HG03378 (cell line): Measurements from ENCODE around the gene ZNF101.

Source experiments
- ATAC-seq: cut with Tn5 transposase; IDR thresholded peaks from one replicate; pipeline ENCODE4 v1.9.1; 2021; ENCODE audit warnings: mild to moderate bottlenecking, moderate library complexity; ENCODE audit not compliant: unreplicated experiment

The ZNF101 gene

DNA sequence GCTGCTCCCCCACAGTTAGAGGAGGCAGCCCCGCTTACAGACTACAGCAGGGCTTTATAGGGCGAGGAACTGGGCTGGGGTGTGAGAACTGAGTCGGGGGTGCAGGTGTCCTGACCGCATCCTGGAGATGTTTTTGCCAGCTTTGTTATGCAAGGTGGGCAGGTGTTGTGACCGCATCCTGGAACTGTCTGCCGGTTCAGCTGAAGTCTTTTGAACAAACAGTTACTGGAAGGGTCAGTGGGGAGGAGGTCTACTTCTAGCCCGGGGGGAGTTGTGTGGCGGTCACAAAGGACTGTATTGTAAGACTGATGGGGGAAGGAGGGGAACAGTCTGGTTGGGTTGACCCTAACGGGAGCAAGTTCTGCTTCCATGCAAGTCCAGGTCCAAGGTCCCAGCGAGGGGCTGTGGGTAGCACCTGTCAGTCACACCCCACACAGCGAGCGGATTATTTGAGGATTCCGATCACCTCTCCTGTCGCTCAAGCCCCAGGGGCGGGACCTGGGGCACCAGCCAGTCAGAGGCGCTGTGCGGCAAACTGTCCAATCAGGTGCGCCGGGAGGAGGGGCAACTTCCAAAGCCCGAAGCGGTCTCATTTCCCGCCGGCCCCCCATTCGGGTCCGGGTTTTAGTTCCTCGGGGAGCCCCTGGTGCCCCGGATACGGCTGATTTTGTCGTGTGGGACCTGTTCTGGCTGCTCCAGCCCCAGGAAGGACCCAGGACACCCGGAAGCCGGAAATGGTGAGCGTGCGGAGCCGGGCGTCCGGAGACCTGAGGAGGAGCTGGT is at the start of gene ZNF101:
Gene ZNF101 (plus strand): TSS at position 610 of the 783 bp plus-strand sequence. CDS start 125 bp downstream, at position 735.
- peak; percentile 71 for ATAC-seq

DNA sequence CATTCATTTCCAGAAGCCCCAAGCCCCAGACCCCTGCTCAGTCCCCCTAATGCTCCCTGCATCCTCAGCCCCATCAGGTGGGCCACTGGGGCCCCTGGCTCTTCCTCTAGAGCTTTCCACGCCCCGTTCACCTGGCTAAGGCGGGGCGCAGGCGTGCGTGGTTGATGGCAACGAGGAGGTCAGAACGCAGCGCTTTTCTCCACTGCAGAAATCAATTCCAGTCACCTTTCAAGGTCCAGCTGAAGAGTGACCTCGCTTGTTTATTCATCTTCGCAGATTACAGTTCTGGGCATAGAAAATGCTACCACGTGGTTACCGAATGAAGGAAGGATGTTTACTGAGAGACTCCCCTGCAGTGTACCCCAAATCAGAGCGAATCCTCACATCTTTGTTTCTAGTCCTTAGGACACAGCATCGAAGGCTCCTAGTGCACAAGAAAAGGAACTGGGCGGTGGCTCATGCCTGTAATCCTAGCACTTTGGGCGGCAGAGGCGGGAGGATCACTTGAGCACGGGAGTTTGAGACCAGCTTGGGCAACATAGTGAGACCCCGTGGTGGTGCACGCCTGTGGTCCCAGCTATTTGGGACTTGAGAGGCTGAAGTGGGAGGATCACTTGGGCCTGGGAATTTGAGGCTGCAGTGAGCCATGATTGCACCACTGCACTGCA is 49.3 kb upstream of the ZNF101 start:
- no peak for ATAC-seq

DNA sequence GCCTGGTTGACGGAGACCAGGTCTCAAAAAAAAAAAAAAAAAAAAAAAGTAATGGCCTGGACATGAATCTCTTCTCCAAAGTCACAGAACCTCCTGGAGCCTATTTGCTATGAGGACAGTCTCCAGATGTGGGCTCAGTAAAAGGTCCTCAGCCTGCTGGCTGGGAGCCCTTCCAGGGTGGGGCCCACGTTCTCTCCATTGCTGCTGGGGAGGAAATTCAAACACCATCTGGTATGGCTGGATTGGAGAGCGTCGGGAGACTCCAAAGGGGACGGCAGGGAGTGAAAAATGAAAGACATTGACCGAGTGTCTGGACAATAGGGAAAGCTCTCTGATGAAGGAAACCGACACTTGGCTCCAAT is 48.8 kb upstream of the ZNF101 start:
- ATAC-seq = no peak

DNA sequence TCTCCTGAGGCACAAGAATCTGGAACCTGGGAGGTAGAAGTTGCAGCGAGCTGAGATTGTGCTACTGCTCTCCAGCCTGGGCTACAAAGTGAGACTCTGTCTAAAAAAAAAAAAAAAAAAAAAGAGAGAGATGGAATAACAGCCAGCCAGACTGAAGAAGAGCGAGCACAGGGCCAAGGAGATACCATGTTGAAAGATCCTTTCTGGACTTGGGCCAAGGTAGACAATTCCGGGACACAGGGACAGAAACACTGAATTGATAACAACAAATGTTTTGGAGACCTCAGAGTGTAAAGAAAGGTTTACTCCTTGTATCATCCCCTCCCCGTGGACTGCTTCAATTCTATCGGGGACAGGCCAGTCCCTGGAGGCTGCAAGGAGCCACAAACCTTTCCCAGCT is 45.3 kb upstream of the ZNF101 start:
- ATAC-seq = no peak

DNA sequence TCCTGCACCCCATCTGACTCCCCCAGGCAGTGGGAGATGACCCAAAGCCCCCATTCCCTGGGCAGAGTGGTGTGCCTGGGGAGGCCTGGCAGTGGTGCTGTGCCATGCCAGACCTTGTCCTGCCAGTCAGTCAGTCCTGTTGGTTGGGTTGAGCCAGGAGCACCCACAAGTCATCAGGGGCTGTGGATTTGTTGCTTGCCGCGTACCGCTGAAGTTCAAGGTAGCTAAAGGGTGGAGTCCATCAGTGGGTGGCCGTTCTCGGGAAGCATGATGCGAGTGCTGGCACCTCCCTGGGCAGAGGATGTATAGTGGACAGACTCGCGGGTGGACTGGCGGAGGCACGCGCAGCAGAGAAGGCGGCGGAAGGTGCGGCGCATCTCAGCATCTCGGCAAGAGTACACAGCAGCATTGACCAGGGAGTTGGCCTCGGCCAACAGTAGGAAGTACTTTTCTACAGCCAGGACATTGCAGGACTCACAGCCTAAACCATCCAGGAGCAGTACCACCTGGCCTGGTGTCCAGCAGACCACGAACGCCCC is 44.5 kb upstream of the ZNF101 start:
- no peak for ATAC-seq

DNA sequence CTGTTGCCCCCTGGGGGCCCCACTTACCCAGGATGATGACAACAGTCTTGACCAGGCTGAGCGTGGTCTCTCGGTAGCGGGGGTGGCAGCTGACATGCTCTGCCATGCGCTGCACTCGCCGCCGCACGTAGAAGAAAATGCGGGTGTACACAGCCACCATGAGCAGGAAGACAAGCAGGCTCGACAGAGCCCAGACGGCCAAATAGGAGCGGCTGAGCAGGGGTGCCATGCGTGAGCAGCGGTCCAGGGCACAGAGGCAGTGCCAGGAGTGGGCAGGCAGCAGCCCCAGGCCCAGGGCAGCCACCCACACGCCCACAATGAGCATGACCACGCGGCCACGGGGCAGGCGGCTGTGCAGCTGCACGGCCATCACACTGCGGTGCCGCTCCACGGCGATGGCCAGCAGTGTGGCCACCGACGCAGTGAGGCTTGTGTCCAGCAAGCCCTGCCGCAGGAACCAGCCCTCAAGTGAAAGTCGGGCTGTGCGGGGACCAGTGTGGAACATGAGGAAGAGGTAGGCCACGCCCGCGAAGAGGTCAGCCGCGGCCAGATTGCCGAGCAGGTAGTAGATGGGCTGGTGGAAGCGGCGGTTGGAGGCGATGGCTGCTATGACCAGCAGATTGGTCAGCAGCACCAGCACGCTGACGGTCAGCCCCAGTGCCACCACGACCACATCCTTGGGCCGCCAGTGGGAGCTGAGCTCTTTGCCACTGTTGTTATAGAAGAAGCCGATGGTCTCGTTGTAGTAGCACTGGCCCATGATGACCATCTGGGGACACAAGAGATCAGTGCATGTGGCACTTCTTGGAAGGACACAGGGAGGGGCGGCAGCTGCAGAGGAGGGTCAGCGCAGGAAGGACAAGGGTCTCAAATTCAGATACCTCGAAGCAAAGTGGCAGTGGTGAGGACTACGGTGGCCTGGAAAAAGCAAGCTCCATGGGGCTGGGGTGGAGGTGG is 41.8 kb upstream of the ZNF101 start:
- ATAC-seq = no peak

DNA sequence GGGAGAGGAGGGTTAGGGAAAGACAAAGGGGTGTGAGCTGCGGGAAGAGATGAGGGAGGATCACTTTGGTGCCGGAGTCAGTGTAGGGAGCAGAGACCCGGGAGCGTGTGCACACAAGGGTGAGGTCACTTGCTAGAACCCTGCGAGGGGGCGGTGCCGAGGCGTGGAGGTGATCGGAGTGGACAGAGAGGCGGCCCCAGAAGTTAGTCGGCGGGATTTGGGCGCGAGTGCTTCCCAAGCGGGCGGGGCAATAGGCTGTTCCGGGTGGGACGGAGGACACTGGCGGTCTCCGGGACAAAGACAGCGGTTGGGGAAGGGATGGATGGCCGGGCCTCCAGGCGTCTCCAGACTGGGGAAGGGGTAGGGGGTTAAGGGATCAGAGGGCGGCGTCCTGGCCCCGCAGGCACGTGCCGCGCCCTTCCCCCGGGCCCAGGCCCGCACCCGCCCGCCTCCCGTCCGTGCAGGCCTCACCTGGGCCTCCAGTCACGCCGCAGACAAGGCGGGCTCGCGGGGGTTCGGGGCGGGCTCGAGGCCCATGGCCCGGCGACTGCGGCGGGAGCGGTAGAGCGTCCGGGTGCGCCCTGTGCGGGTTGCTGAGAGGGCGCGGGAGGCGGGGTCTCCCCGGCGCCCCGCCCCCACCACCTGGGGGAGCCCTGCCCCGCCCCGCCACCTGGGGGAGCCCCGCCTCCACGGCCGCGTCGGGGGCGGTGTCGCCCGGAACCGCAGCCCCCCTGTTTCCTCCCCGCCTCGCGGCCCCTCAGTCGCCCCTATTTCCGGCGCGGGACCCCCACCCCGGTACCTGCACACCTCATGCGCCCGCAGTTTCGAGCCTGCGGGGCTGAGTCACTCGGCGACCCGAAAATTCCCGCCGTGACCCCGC is 40.8 kb upstream of the ZNF101 start, which contains the start of gene LPAR2:
Gene LPAR2 (minus strand): TSS at position 600 of the 880 bp plus-strand sequence. CDS start 945 bp downstream, outside the sequence.
- no peak for ATAC-seq

DNA sequence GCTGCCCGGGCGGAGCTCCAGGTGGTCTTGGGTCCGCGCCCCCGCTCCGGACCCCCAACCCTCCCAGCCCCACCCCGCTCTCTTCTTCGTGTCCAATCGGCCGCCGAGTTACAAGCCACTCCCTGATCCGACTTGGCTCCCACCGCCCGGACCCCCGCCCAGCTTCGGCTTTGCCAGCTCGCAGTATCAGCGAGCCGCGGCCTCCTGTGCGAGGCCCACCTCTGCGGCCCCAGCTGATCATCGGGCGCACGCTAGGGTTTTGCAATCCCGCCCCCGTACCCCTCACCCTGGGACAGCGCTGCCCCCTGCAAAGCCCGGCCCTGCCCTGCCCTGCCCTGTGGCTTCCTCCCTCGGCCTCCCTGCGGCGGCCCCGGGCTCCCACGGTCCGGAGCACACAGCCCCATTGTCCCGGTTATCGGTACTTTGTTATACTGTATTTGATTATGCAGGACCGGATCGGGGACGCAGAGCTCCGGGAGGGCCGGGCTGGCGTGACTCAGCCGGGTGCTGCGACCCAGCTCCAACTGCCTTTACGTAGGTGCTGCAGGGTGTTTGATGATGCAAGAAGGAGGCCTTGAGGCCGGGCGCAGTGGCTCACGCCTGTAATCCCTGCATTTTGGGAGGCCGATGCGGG is 40.0 kb upstream of the ZNF101 start:
- ATAC-seq = no peak

DNA sequence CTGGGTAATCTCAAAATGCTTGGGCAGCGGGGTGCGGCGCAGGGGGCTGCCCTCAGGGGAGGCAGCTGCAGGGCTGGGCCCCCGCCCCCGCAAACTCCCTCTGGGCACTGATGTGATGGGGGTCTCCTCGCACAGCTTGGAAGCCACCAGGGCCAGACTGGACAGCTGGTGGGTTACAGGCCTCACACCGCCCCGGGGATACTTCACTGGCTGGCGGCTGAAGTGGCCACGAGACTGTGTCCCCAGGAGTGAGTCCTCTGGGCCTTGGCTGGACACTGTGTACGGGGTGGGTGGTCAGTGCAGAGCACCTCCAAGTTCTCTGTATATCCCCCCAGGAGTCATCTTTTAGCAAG is 38.6 kb upstream of the ZNF101 start:
- ATAC-seq = no peak

DNA sequence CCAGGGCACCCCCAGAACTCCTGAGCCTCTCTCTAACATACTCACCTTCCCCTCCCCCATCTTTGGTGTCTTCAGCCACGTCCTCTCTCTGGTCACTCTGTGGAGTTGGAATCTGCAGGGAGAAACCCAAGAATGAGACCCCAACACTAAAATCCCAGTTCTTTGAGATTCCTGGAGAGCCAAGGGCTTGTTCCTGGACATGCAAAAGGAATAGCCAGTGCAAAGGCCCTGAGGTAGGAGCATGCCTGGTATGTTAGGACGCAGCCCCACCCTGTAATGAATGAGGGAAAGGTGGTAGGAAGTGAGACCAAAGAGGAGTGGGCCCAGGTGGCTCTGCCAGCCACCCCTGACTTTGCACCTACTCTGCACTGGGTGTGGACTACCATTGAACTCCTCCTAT is 38.2 kb upstream of the ZNF101 start:
- no peak for ATAC-seq

DNA sequence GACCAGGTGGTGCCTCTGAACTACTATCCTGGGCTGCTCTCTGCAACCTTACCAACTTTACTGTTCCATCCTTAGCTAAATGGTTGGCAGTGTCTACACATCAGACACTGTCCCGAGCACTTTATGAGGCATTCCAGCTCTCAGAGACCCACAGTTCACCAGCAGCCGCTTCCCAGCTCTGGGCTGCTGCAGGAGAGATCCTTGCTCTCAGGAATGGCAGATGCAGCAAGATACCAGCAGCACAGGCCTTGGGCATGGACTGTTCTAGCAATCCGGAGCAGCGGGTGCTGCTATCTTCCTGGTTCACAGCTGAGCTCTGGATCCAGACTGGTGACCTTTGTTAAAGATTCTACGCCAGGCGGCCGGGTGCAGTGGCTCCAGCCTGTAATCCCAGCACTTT is 37.3 kb upstream of the ZNF101 start:
- ATAC-seq = no peak

DNA sequence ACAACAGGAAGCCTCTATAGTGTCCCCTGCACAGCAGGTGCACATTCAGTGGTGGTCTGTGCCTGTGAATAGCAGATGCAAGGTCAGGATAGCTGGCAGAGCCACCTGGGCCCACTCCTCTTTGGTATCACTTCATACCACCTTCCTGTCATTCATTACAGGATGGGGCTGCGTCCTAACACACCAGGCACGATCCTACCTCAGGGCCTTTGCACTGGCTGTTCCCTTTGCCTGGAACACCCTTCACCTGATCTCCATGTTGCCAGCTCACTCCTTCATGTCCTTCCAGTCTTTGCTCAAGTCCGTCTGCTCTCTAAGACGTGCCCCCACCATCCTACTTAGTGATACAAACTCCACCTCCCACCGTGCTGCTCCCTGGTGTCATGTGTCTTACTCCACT is 36.0 kb upstream of the ZNF101 start:
- no peak for ATAC-seq

DNA sequence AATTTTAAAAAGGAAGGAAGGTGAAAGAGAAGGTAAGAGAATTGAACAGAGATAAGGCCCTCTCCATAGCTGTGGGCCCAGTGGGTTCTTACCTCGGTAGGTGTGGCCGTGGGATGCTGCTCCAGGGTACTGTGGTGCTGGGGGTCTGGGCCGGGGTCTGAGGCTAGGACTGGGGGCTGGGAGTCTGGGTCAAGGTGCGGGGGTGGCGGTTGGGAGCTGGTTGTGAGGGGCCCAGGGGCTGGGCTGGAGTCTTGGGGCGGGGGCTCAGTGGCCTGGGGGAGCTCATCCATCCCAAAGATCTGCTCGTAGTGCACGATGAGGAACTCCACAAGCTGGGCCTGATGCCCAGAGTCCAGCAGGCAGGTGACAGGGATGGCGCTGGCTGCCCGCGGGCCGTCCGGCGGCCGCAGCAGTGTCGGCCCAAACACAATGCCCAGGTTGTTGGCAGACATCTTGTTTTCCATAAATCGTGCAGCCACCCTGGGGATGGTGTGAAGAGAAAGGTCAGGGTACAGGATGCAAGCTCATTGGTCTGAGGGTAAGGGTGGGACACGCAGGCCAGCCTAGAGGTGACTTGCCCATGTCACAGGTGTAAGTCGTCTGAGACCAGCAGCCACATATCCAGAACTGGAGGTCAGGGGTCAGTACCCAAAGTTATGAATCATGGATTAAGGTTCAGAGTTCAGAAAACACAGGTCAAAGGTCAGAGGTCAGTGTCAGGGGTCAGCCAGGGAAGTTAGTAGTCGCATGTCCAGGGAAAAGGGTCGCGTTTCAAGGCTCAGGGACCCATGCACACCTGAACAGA is 34.7 kb upstream of the ZNF101 start:
- ATAC-seq = no peak

DNA sequence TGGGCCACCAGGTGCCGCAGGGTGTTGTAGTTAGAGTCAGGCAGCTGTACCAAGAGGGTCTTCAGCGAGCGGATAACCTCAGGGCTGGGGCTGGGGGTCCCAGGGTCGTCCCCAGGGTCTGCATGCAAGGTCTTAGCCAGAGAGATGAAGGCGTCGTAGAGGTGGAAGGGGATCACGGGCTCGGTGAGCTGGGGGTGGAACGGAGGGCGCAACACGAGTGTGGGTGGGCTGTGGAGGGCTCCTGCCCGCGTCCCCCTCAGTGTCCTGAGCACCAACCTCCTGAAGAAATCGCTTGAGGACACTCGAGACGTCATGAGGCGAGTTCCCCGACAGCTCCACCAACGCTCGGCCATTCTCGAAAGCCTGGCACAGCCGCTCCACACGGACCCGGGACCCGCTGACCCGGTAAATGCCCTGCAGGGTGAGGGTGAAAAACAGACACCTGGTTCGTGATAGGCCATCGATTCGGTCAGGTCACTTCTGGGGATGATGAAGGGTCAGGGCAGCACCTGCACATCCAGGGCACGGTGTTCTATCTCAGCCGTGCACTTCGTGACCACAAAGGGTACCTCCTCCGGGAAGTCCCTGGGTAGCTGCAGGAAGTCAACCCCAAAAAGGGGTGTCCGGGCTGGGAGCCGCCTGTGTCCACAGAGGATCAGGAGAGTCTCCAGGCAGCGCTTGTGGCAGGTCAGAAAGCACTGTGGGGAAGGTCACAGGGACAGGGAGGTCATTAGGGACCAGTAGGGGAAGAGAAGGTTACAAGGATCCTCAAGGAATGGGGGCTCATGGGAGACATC is 33.9 kb upstream of the ZNF101 start:
- no peak for ATAC-seq

DNA sequence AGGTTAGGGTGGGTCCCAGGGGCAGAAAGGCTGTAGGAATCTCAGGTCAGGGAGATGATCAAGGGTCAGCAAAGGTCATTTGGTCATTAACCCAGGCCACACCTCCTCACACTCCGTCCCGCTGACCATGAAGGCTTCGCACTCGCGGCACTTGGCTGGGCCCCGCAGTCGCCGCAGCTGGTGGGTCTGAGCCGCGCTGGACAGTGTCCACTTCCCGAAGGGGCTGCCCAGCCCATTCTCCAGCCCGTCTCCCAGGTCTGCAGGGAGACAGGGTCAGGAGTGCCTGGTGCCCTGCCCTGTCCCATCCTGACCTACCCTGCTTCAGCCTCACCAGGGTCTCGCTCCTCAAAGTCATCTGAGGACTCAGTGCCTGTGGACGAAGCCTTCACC is 33.3 kb upstream of the ZNF101 start:
- no peak for ATAC-seq

DNA sequence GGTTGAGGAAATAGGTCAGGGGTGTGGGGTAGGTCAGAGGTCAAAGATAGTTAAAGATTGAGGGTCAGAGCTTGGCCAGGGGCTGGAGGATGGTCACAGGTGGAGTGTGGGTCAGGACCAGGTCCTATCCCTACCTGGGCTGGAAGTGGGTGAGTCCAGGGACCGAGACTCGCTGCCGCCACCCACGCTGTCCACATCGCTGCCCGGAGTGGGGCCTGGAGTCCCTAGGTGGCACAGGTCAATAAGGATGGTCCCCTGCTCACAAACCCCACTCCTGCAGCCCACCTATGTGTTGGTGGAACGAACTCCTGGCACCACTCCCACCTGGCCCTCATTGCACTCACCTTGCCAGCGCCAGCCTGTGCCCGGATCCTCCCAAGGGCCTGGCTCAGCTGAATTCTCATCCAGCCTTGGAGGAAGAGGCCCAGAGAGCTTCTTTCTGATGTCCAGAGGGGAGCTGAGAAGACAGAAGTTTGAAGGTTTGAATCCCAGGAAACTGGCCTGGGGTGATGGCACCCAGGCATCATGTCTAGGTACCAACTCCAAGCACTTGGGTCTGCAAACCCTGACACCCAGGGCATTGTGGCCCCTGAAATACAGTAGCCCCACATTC is 32.0 kb upstream of the ZNF101 start:
- no peak for ATAC-seq

DNA sequence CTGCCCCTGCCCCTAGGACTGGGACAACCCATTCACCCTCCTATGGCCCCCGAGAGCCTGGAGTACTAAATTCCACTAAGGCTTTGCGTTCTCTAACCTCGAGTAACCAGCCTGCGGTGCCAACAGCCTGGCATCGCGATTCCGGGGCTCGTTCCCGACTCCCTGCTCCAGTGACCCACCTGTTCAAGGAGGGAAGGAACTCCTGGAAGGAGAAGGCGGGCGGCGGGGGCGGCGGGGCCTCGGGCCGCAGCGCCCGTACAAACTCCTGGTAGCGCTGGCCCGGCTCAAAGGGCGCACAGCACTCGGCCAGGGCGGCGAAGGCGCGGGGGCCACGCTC is 31.5 kb upstream of the ZNF101 start:
- ATAC-seq = no peak
